ENCODE measurements around the gene MAST3.

DNA sequence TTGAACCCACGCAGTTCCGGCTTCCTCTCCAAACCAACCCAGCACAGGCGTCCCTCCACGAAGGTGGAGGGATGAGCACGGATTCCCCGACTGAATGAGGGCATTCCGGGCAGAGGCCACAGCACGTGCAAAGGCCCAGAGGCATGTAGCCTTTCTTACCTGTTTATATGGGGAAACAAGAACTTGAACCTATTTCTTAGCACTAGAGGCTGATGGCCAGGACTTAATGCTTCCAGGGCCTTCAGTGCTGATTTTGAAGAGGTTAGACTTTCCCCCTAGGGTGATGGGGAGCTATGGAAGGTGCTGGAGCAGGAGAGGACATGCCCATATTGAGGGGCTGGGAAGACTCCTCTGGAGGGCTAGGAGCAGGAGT is 2.0 kb downstream of the MAST3 start:
- TF ChIP-seq YY1 (IDR thresholded peaks at IDR 0.05; ENCODE audit: insufficient read depth, insufficient read length) (no peak), SUZ12 (IDR thresholded peaks at IDR 0.05; ENCODE audit: extremely low read depth, insufficient read depth, insufficient read length) (no peak)
